Activated CD4-positive, alpha-beta T cell treated with anti-CD3 and anti-CD28 coated beads, Interleukin-2, Interleukin-4, amounts not matched to agents 100 ng/mL and 50 ng/mL, durations not matched to agents 16 hours and 8 hours (primary cell): Measurements from ENCODE around the gene DNAJB6.

Experiments used
- DNase-seq: peaks from one replicate; pipeline ENCODE4 v3.0.0-alpha.2; 2020; ENCODE audit warnings: low spot score

DNAJB6 gene

GRCh38 chr7:157396316-157397035, 59.7 kb downstream of the DNAJB6 start:
- DNase-seq: no peak

- no peak for DNase-seq
These were observed 60.4 kb downstream of the DNAJB6 start for GRCh38 chr7:157397036-157397720.

- DNase-seq: peak; percentile 26
These were observed 61.2 kb downstream of the DNAJB6 start for GRCh38 chr7:157397731-157398691.

GRCh38 chr7:157399086-157399687, 62.4 kb downstream of the DNAJB6 start:
- DNase-seq: no peak

GRCh38 chr7:157400171-157400860, 63.5 kb downstream of the DNAJB6 start:
- DNase-seq: no peak

- DNase-seq: no peak
These were observed 65.0 kb downstream of the DNAJB6 start for GRCh38 chr7:157401567-157402387.

GRCh38 chr7:157402388-157402703, 65.5 kb downstream of the DNAJB6 start:
- no peak for DNase-seq

- no peak for DNase-seq
These were observed 66.2 kb downstream of the DNAJB6 start for GRCh38 chr7:157402911-157403534.

GRCh38 chr7:157403646-157404401, 67.0 kb downstream of the DNAJB6 start:
- DNase-seq: no peak

- DNase-seq: peak; percentile 78
These were observed 68.2 kb downstream of the DNAJB6 start for GRCh38 chr7:157404845-157405481.

GRCh38 chr7:157405501-157405900, 68.7 kb downstream of the DNAJB6 start:
- no peak for DNase-seq

- no peak for DNase-seq
These were observed 69.4 kb downstream of the DNAJB6 start for GRCh38 chr7:157405914-157406810.

GRCh38 chr7:157406971-157407370, 70.2 kb downstream of the DNAJB6 start:
- DNase-seq: no peak

GRCh38 chr7:157407512-157408257, 70.9 kb downstream of the DNAJB6 start:
- DNase-seq: no peak

- DNase-seq: no peak
These were observed 71.7 kb downstream of the DNAJB6 start for GRCh38 chr7:157408258-157409101.

GRCh38 chr7:157409149-157409752, 72.4 kb downstream of the DNAJB6 start:
- no peak for DNase-seq
